Measurements from ENCODE around the gene HSH2D.

GRCh38 chr19:16144216-16144581 lies 714 bp downstream of the HSH2D start:
- TF ChIP-seq POLR2A (IDR thresholded peaks at IDR 0.05) = no peak
- no peak for TF ChIP-seq CTCF (IDR thresholded peaks at IDR 0.05)
- TF ChIP-seq POLR2AphosphoS5 (IDR thresholded peaks at IDR 0.05; ENCODE audit: insufficient read depth in 1 of 2, low read depth in 1 of 2) = no peak
